ENCODE data around the gene BRD8.

Gene BRD8

DNA sequence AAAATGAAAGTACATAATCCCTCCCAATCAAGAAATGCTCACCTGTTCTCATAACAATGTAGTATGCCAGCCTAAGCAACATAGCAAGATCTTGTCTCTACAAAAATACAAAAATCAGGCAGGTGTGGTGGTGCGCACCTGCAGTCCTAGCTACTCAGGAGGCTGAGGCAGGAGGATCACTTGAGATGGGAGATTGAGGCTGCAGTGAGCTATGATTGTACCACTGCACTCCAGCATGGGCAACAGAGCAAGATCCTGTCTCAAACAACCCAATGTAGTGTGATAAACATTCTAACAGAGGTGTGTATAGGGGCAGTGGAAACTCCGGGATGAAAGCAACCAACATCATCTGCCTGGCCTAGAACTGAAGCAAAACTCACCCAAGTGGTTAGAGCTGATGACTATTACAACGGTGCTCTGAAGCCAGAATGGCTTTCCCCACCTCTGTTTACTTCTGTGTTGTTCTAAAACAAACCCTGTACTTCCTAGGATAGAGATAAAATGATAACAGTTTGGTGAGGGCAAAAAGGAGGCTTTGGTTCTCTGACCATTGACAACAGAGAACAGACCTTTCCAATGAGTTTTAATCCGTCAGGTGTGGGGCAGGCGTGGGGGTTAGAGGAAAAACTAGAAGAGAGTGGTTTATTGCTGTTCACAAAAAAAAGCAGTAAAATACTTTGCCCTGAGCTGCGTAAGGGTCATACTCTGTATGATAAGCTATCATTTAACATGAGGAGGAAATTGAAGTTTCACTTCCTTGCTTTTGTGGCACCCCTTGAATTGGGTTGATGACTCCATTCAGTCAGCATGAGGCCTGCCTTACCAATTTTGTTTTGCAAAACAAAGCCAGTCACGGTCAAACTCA, 75.7 kb downstream of the BRD8 start:
- no peak overlapping the region for H3K4me3 ChIP-seq (ENCODE audit: low read depth, low read length)

DNA sequence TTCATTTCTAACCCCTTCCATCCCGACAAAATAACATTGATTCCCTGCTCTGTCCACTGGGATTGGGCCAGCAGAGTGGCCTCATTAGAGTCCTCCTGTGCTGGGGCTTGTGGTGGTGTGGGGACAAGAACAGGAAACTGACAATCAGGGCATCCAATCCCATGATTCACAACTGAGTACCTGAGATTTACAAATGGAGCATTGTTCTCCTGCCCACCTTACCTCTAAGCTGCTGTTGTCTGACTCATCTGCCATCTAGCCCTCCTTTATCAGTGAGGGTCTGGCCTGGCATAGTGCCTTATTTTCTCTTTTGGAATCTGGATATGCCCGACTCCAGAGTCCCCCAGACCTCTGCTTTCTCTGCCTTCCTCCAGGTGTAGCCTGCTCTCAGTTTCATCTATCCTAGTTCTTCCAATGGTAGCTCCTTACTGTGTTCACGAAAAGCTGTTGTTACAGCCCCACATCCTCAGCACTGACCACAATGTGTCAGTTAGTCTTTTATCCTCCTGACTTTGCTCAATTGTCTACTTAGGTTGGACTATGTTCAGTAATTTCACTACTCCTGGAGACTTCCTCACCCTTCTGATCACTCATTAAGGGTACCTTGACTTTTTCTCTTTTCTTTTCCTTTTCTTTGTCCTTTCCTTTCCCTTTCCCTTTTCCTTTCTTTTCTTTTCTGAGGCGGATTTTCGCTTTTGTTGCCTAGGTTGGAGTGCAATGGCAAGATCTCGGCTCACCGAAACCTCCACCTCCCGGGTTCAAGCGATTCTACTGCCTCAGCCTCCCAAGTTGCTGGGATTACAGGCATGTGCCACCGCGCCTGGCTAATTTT, 81.2 kb downstream of the BRD8 start:
- H3K4me3 ChIP-seq (ENCODE audit: low read depth, low read length): no peak overlapping the region

DNA sequence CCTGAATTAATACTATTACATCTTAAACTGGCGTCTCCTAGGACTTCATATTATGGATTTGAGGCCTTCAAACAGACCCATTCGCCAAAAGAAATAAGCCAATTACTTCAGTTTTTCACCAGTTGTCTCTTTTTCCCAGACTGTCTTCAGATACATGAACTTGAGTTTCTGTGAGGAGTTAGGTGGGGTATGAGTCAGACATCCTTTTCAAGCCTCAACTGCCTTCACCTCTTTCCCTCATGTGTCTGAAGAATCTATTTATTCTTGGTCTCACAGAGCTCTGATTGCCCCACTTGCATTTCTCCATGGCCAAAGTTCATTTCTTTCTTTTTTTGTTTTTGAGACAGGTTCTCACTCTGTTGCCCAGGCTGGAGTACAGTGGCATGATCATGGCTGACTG, 82.1 kb downstream of the BRD8 start:
- no peak overlapping the region for H3K4me3 ChIP-seq (ENCODE audit: low read depth, low read length)

GRCh38 chr5:138095100-138095907, 83.1 kb downstream of the BRD8 start:
- H3K4me3 ChIP-seq (ENCODE audit: low read depth, low read length): no peak overlapping the region

DNA sequence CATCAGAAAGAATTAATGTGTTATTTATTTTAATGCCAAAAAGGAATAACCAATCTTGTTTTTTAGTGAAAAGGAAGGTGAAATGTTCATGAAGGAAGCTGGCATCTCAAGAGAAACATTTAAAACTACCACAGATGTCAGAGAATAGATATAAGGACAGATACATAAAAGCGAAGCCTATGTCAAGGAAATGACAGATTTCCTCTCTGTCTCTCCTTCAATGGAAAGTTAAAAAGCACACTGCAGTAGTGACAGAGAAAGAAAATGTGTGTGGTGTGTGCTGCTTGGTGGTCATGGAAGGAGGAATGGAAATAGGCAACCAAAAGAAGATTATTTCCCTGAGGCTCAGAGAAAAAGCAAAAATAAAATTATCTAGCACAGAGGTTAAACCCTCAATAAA, 85.4 kb downstream of the BRD8 start:
- no peak overlapping the region for H3K4me3 ChIP-seq (ENCODE audit: low read depth, low read length)

GRCh38 chr5:138092301-138092700, 86.1 kb downstream of the BRD8 start:
- H3K4me3 ChIP-seq (ENCODE audit: low read depth, low read length): no peak overlapping the region

GRCh38 chr5:138091685-138092084, 86.7 kb downstream of the BRD8 start:
- H3K4me3 ChIP-seq (ENCODE audit: low read depth, low read length): no peak overlapping the region
